H9 (cell line): ENCODE data around the gene MTFMT. TPM values are rescaled to one million over a fixed set of nuclear protein-coding genes. Genes with fewer than 3 reads are reported as not detected.
A peak's percentile ranks its signal among the peaks of the same experiment; 100 is the strongest.

Source experiments
- DNase-seq: peaks from one replicate; pipeline ENCODE4 v3.0.0-alpha.2; 2017
- H2AFZ ChIP-seq: one replicate; pipeline ENCODE4 v1.6.1; 2013; ENCODE audit warnings: mild to moderate bottlenecking, low read length, control low read depth, moderate library complexity
- H2AK5ac ChIP-seq: 2 replicates; pipeline ENCODE4 v1.6.1; 2013; ENCODE audit warnings: low read length, control low read depth, mixed read lengths; ENCODE audit not compliant: insufficient read length
- H2BK120ac ChIP-seq: one replicate; pipeline ENCODE4 v1.6.1; 2013; ENCODE audit warnings: low read depth, mild to moderate bottlenecking, low read length, control low read depth, inconsistent platforms; ENCODE audit not compliant: poor library complexity, severe bottlenecking
- H2BK12ac ChIP-seq: 2 replicates; pipeline ENCODE4 v1.6.1; 2013; ENCODE audit warnings: low read length, control low read depth, mixed read lengths, low read depth; ENCODE audit not compliant: insufficient read length
- H2BK15ac ChIP-seq: 2 replicates; pipeline ENCODE4 v1.6.1; 2013; ENCODE audit warnings: low read depth, low read length, control low read depth
- H2BK20ac ChIP-seq: one replicate; pipeline ENCODE4 v1.6.1; 2013; ENCODE audit warnings: low read depth, mild to moderate bottlenecking, low read length, control low read depth, inconsistent platforms; ENCODE audit not compliant: poor library complexity, severe bottlenecking
- H2BK5ac ChIP-seq: 2 replicates; pipeline ENCODE4 v1.6.1; 2013; ENCODE audit warnings: low read length, control low read depth, mixed read lengths; ENCODE audit not compliant: insufficient read length
- H3K14ac ChIP-seq: 2 replicates; pipeline ENCODE4 v1.6.1; 2013; ENCODE audit warnings: low read length, control low read depth; ENCODE audit not compliant: insufficient read depth
- H3K18ac ChIP-seq: 2 replicates; pipeline ENCODE4 v1.6.1; 2013; ENCODE audit warnings: low read depth, mild to moderate bottlenecking, mixed read lengths, low read length, control low read depth; ENCODE audit not compliant: insufficient read length
- H3K23ac ChIP-seq: 2 replicates; pipeline ENCODE4 v1.6.1; 2013; ENCODE audit warnings: low read length, control low read depth, mixed read lengths, low read depth; ENCODE audit not compliant: insufficient read length
- H3K23me2 ChIP-seq: 2 replicates; pipeline ENCODE4 v1.6.1; 2013; ENCODE audit warnings: low read depth, mild to moderate bottlenecking, mixed read lengths, low read length, control low read depth; ENCODE audit not compliant: insufficient read length, poor library complexity, severe bottlenecking
- H3K27ac ChIP-seq: 2 replicates; pipeline ENCODE4 v1.5.1; 2013; ENCODE audit warnings: low read length, control low read depth, mixed read lengths, low read depth; ENCODE audit not compliant: insufficient read length
- H3K27me3 ChIP-seq: 2 replicates; pipeline ENCODE4 v1.6.1; 2013; ENCODE audit warnings: low read length, control low read depth, inconsistent platforms; ENCODE audit not compliant: insufficient read depth
- H3K4ac ChIP-seq: 2 replicates; pipeline ENCODE4 v1.6.1; 2013; ENCODE audit warnings: low read depth, mild to moderate bottlenecking, control low read depth, inconsistent platforms, low read length, moderate library complexity
- H3K4me1 ChIP-seq: 2 replicates; pipeline ENCODE4 v1.6.1; 2013; ENCODE audit warnings: low read length, control low read depth, inconsistent platforms; ENCODE audit not compliant: insufficient read depth
- H3K4me2 ChIP-seq: 2 replicates; pipeline ENCODE4 v1.6.1; 2013; ENCODE audit warnings: low read length, control low read depth, mixed read lengths; ENCODE audit not compliant: insufficient read length, insufficient read depth
- H3K56ac ChIP-seq: 2 replicates; pipeline ENCODE4 v1.6.1; 2013; ENCODE audit warnings: low read depth, mild to moderate bottlenecking, mixed read lengths, low read length, control low read depth; ENCODE audit not compliant: insufficient read length
- H3K79me1 ChIP-seq: 2 replicates; pipeline ENCODE4 v1.6.1; 2013; ENCODE audit warnings: low read depth, mild to moderate bottlenecking, moderate library complexity, low read length, control low read depth, inconsistent platforms; ENCODE audit not compliant: insufficient read depth, poor library complexity, severe bottlenecking
- H3K79me2 ChIP-seq: 2 replicates; pipeline ENCODE4 v1.6.1; 2013; ENCODE audit warnings: low read length, control low read depth, inconsistent platforms; ENCODE audit not compliant: insufficient read depth
- H3K9ac ChIP-seq: 2 replicates; pipeline ENCODE4 v1.6.1; 2013; ENCODE audit warnings: low read length, control low read depth, mixed read lengths; ENCODE audit not compliant: insufficient read length; ENCODE audit errors: extremely low read depth
- H3K9me3 ChIP-seq: one replicate; pipeline ENCODE4 v1.6.1; 2013; ENCODE audit warnings: low read depth, low read length, inconsistent platforms; ENCODE audit not compliant: control insufficient read depth
- H3T11ph ChIP-seq: one replicate; pipeline ENCODE4 v1.6.1; 2013; ENCODE audit warnings: mild to moderate bottlenecking, low read length, control low read depth, inconsistent platforms
- H4K20me1 ChIP-seq: one replicate; pipeline ENCODE4 v1.6.1; 2013; ENCODE audit not compliant: control insufficient read depth, insufficient read length, insufficient read depth
- H4K5ac ChIP-seq: 2 replicates; pipeline ENCODE4 v1.6.1; 2013; ENCODE audit warnings: low read depth, mild to moderate bottlenecking, mixed read lengths, low read length, control low read depth; ENCODE audit not compliant: insufficient read length
- H4K8ac ChIP-seq: replicated peaks from 2 replicates; pipeline ENCODE4 v1.6.1; 2013; ENCODE audit warnings: low read length, control low read depth, mixed read lengths, low read depth; ENCODE audit not compliant: insufficient read length
- H4K91ac ChIP-seq: 2 replicates; pipeline ENCODE4 v1.6.1; 2013; ENCODE audit warnings: low read depth, mild to moderate bottlenecking, moderate library complexity, mixed read lengths, low read length, control low read depth; ENCODE audit not compliant: insufficient read length
- H3K27ac Mint-ChIP-seq, 3 experiments: 2 replicates in 2 of 3; 3 replicates in 1 of 3; pipeline ENCODE4 v1.8.0; 2020 to 2021; ENCODE audit warnings: mixed read lengths in 3 of 3, mild to moderate bottlenecking in 1 of 3, moderate library complexity in 1 of 3
- H3K27me3 Mint-ChIP-seq: 2 replicates; pipeline ENCODE4 v1.8.0; 2021; ENCODE audit warnings: low read depth, mild to moderate bottlenecking, moderate library complexity, mixed read lengths
- H3K36me3 Mint-ChIP-seq, 3 experiments: 2 replicates in 2 of 3; 3 replicates in 1 of 3; pipeline ENCODE4 v1.8.0; 2020 to 2021; ENCODE audit warnings: low read depth in 3 of 3, mixed read lengths in 3 of 3; ENCODE audit not compliant: insufficient read depth in 1 of 3
- H3K4me1 Mint-ChIP-seq, 2 experiments: 2 replicates each; pipeline ENCODE4 v1.8.0; 2020; ENCODE audit warnings: mixed read lengths in 2 of 2
- H3K4me3 Mint-ChIP-seq, 2 experiments: 2 replicates in 1 of 2; 3 replicates in 1 of 2; pipeline ENCODE4 v1.8.0; 2020 to 2021; ENCODE audit warnings: mild to moderate bottlenecking in 2 of 2, mixed read lengths in 2 of 2, moderate library complexity in 1 of 2
- H3K9me3 Mint-ChIP-seq, 2 experiments: 2 replicates in 1 of 2; 3 replicates in 1 of 2; pipeline ENCODE4 v1.8.0; 2020; ENCODE audit warnings: mild to moderate bottlenecking in 2 of 2, mixed read lengths in 2 of 2, moderate library complexity in 1 of 2
- WGBS: extraction: QIAGEN DNeasy Blood & Tissue Kit; methylation state at CpG from one replicate; pipeline ENCODE4 v1.1.7; 2013; ENCODE audit warnings: missing lambda C conversion rate, low lambda C conversion rate, mixed read lengths; ENCODE audit not compliant: insufficient read length; ENCODE audit errors: extremely low coverage; 5-methylcytosine and 5-hydroxymethylcytosine counted together
- total RNA-seq: library from RNA; stranded (reverse); gene quantifications from 2 replicates; pipeline ENCODE4 v1.2.1, GENCODE V29; 2021
- TF ChIP-seq, protein P1 (sequence below): fragments of 200-600 bp; sonication (generic); conservative IDR thresholded peaks from 3 replicates; pipeline ENCODE4 v1.8.0; 2021; ENCODE audit warnings: antibody characterized with exemption, mild to moderate bottlenecking

Gene MTFMT
- total RNA-seq, 1 experiment from 2014 or later: 16.0 TPM

DNA sequence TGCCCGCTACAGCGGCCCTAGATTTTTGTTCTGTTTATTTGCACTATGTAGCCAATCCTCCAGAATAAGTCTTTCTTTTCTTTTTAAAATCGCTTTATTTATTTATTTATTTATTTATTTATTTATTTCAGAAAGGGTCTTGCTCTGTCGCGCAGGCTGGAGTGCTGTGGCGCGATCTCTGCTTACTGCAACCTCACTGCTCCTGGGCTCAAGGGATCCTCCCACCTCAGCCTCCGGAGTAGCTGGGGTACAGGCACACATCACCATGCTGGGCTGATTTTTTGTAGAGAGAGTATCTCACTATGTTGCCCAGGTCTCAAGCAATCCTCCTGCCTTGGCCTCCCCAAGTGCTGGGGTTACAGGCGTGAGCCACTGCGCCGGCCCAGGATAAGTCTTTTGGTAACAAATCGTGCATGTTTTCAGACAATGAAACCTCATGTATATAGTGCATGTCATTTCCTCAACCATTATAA is 333 bp upstream of the MTFMT start:
- Mint-ChIP-seq H3K27ac (no peak overlapping the region), H3K36me3 (peaks cover 2 to 18% (median 17%) of the 10 kb centered on the region in 3 experiments; a peak in 5 of 7 replicates), H3K27me3 (peaks cover 8% of the 10 kb centered on the region; the same call in 1 of the 2 replicates), H3K4me1 (peaks cover 17% of the 10 kb centered on the region in 2 experiments), H3K4me3 (peak overlapping the region; percentile 71 to 83; a peak in 4 of 5 replicates), H3K9me3 (no peaks in the 10 kb centered on the region)
- no peak overlapping the region for H4K5ac ChIP-seq
- H3K56ac ChIP-seq: no peak overlapping the region
- H3T11ph ChIP-seq: no peak overlapping the region
- no peak overlapping the region for H3K14ac ChIP-seq
- TF ChIP-seq, protein P1, sequence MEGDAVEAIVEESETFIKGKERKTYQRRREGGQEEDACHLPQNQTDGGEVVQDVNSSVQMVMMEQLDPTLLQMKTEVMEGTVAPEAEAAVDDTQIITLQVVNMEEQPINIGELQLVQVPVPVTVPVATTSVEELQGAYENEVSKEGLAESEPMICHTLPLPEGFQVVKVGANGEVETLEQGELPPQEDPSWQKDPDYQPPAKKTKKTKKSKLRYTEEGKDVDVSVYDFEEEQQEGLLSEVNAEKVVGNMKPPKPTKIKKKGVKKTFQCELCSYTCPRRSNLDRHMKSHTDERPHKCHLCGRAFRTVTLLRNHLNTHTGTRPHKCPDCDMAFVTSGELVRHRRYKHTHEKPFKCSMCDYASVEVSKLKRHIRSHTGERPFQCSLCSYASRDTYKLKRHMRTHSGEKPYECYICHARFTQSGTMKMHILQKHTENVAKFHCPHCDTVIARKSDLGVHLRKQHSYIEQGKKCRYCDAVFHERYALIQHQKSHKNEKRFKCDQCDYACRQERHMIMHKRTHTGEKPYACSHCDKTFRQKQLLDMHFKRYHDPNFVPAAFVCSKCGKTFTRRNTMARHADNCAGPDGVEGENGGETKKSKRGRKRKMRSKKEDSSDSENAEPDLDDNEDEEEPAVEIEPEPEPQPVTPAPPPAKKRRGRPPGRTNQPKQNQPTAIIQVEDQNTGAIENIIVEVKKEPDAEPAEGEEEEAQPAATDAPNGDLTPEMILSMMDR: no peak
- no peak overlapping the region for H3K4ac ChIP-seq
- no peaks in the 10 kb centered on the region for H3K79me2 ChIP-seq
- no peak overlapping the region for H3K18ac ChIP-seq
- H4K91ac ChIP-seq: no peak overlapping the region
- no peak overlapping the region for H2BK15ac ChIP-seq
- no peak overlapping the region for H2BK5ac ChIP-seq
- H4K8ac ChIP-seq: no peak overlapping the region
- H3K9me3 ChIP-seq: no peaks in the 10 kb centered on the region
- no peak overlapping the region for H2AFZ ChIP-seq
- no peaks in the 10 kb centered on the region; the same call in 1 of the 2 replicates for H3K4me1 ChIP-seq
- no peak overlapping the region for H2BK20ac ChIP-seq
- no peak for DNase-seq
- H3K23ac ChIP-seq: no peak overlapping the region
- H3K79me1 ChIP-seq: no peaks in the 10 kb centered on the region
- H3K23me2 ChIP-seq: no peaks in the 10 kb centered on the region
- H4K20me1 ChIP-seq: no peaks in the 10 kb centered on the region
- H3K27ac ChIP-seq: no peak overlapping the region
- H3K9ac ChIP-seq: no peak overlapping the region
- H3K4me2 ChIP-seq: peak overlapping the region; percentile 83
- no peaks in the 10 kb centered on the region for H3K27me3 ChIP-seq
- no peak overlapping the region for H2BK12ac ChIP-seq
- H2AK5ac ChIP-seq: no peak overlapping the region
- no CpG with 5 or more reads among the region's 12 CpGs for whole genome bisulfite sequencing
- no peak overlapping the region for H2BK120ac ChIP-seq
